Measurements from ENCODE around the gene TSPAN14.
A peak's percentile ranks its signal among the peaks of the same experiment; 100 is the strongest.

Gene TSPAN14

DNA sequence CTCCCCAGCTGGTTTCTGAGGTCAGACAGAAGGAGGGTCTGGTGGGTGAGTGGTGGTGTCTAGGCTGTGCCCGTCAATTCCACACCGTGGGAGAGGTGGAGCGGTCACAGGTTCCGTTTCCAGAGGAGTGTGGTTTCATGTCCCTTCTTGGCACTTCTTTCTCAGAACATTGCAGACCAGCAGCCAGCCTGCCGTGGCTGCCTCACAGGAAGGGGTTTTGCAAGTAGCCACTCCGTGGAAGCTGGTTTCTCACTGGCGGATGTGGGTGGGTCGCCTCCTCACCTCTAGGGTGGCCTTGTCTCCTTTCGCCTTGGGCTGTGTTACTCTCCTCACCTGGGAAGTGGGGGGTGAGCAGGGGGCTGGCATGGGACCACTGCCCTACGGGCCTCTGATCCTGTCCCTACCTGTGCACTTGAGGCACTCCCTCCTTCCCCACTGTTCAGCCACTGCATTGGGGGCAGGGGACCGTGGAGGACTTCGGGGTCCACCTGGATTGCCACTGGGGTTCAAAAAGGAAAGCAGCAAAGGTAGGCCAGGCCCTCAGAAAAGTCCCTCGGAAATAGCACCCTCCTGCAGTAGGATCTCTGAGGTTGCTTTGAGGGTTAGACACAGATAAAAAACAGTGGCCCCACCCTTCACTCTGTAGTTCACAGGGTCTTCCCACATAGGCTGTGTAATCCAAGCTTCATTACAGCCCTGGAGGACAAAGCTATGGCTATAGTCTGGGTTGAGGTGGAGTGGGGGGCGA lies 33.9 kb downstream of the TSPAN14 start:
- DNase-seq, result peak; percentile 60 to 68
- TF ChIP-seq POLR2A (IDR thresholded peaks at IDR 0.05; ENCODE audit: low read length) (no peak), GATA1 (IDR thresholded peaks at IDR 0.05; ENCODE audit: low read depth, low read length) (no peak)

DNA sequence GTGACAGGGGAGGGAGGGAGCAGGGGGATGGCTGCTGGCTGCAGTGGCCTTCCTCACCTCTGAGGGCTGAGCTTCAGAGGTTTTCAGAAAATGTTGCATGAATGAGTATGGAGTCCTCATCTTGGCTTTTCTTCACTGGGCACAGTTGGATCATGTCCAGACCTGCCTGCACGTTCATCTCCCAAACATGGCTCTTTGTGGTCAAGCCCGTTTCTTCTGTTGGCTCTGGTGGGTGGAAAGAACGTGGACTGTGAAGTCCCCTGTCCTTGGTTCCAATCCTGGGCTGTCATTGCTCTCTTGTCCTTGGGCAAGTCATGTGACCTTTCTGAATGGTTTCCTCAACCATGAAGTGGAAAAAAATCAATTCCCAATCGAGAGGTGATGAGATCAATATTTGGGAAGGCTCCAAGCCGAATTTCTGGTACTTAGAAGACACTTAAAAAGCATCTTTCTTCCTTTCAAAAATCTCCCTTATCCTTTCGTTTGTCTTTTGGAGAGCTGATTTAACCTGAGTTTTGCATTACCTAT lies 34.5 kb downstream of the TSPAN14 start:
- TF ChIP-seq GATA1 (IDR thresholded peaks at IDR 0.05; ENCODE audit: low read depth, low read length) (no peak), POLR2A (IDR thresholded peaks at IDR 0.05; ENCODE audit: low read length) (no peak)
- no peak for DNase-seq

- TF ChIP-seq GATA1 (IDR thresholded peaks at IDR 0.05; ENCODE audit: low read depth, low read length) (no peak), POLR2A (IDR thresholded peaks at IDR 0.05; ENCODE audit: low read length) (no peak)
- no peak for DNase-seq
Observed at GRCh38 chr10:80489371-80490112, 35.4 kb downstream of the TSPAN14 start.

- no peak for TF ChIP-seq POLR2A (IDR thresholded peaks at IDR 0.05; ENCODE audit: low read length)
- TF ChIP-seq GATA1 (IDR thresholded peaks at IDR 0.05; ENCODE audit: low read depth, low read length), result no peak
- DNase-seq, result peak; percentile 24 to 32
Observed at GRCh38 chr10:80491251-80492102, 37.4 kb downstream of the TSPAN14 start.

- no peak for TF ChIP-seq POLR2A (IDR thresholded peaks at IDR 0.05; ENCODE audit: low read length)
- TF ChIP-seq GATA1 (IDR thresholded peaks at IDR 0.05; ENCODE audit: low read depth, low read length), result no peak
- no peak for DNase-seq
Observed at GRCh38 chr10:80492848-80493521, 38.9 kb downstream of the TSPAN14 start.

- TF ChIP-seq POLR2A (IDR thresholded peaks at IDR 0.05; ENCODE audit: low read length) (no peak), GATA1 (IDR thresholded peaks at IDR 0.05; ENCODE audit: low read depth, low read length) (no peak)
- DNase-seq, result peak in 1 of 2 experiments; percentile 23
Observed at GRCh38 chr10:80493522-80494051, 39.5 kb downstream of the TSPAN14 start.

- no peak for TF ChIP-seq POLR2A (IDR thresholded peaks at IDR 0.05; ENCODE audit: low read length)
- peak; percentile 32 to 44 for DNase-seq
Observed at GRCh38 chr10:80496555-80497172, 42.6 kb downstream of the TSPAN14 start.

DNA sequence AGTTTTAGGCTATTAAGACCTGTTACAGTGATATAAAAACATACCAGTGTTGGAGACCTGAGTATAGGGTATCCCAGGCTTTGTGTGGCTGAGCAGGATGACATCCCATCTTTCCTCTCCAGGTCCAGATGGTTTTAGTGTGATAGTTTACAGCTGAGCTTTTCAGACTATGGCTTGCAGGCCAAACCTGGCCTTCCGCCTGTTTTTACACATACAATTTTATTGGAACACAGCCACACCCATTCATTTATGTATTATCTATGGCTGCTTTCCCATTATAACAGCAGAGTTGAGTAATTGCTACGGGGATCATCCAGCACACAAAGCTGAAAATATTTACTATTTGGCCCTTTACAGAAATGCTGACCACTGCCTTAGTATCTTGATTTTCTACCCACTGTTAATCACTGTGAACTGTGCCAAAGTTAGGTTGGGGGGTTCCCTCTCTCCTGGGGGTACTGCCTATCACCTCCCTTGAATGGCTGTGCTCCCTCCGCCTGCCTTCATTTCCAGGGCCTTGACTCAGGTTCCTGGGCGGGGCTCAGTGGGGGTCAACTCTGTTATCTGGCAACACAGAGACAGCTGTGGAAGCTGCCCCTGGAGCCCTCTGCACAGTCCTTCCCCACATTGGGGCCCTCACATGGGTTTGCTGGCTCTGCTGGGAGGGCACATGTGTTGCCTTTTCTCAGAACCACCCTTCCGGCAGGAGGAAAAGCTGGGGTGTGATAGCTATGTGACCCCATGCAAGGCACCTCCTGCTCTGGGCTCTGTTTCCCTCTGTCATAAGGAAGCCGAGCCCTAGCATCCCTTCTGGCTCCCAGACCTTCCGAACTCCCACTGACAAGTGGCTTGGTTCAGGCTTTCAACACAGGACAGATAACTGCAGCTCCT lies 43.3 kb downstream of the TSPAN14 start:
- DNase-seq, result peak; percentile 95 to 99
- TF ChIP-seq POLR2A (IDR thresholded peaks at IDR 0.05; ENCODE audit: low read length) (peak; percentile 45), GATA1 (IDR thresholded peaks at IDR 0.05; ENCODE audit: low read depth, low read length) (peak; percentile 85)

DNA sequence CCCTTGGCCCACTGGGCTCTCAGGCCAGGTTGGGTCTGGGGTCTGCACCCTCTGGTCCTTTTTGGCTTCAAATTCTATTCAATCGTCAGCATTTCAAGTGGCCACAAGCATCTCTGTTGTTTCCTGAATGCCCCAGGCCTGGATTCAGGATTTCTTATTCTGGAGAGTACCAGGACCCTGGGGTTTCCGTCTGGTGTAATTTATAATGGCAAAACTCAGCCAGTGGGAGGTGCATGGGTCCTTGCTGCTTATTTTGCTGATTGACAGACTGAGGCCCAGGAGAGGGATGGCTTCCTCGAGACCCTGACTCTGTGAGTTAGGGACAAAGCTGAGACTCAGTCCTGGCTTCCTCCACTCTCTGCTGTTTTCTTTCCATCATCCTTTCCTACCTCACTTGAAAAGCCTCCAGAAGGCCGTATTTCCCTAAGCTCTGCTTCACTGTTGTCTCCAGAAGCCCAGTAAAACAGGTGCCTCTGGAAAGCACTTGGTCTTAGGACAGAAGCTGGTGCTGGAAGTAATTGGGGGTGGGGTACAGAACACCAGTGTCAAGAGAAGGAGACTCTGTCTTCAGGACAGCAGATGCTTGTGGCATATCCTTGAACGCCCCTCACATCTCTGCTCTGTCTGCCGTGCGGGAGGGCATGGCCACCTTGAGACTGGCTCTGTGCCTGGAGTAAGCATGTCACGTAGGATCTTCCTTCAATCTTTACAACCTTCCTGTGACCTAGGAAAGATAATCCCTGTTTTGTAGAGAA lies 44.1 kb downstream of the TSPAN14 start:
- TF ChIP-seq POLR2A (IDR thresholded peaks at IDR 0.05; ENCODE audit: low read length) (no peak), GATA1 (IDR thresholded peaks at IDR 0.05; ENCODE audit: low read depth, low read length) (no peak)
- DNase-seq, result peak in 1 of 2 experiments; percentile 53

DNA sequence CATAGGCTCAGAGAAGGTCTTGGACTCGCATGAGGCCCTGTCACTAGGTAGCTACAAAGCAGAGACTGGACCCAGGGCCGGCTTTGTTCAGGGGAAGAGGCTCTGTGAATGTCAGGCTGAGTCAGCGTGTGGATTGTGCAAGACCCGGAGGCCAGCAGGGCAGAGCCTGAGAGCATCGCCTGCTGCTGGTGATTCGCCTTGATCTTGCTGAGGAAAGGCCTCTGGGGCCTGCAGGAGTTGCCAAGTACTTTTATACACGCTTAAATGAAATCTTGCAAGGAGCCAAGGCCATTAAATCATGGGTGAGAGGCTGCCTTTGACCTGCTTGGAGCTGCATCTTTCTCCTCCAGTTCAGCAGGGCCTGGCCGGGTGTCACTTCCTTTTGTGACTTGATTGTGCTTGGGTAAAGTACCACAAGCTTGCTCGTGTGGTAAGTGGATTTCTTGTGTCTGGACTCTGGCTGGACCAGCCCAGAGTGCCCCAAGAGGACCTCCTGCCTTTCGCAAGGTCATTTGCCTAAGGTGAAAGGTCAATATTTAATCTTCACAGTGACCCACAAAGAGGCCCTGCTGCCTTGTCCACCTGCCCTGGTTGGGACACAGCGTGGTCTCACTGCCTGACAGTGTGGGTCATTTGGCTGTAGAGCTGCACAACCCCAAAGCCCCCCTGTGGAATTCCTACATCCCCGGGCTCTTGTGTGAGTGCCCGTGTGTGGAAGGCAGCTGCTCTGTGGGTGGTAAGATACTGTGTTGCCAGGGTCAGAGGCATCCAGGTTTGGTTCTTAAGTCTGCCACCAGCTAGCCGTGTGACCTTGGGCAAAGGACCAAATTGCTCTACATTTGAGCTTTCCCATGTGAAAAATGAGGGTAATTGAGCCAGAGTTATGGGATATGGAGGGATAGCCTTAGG lies 45.0 kb downstream of the TSPAN14 start:
- peak; percentile 95 for DNase-seq
- no peak for TF ChIP-seq GATA1 (IDR thresholded peaks at IDR 0.05; ENCODE audit: low read depth, low read length)
- peak; percentile 24 for TF ChIP-seq POLR2A (IDR thresholded peaks at IDR 0.05; ENCODE audit: low read length)
